NAMALWA (cell line): ENCODE results near the gene ITGA1.
"Not testable (repeated sequence)": the region's sequence is repeated elsewhere in the genome, so short reads cannot be mapped to it uniquely, and the experiment has no call there.

Experiments
- DNase-seq: peaks from one replicate; pipeline ENCODE4 v3.0.0-alpha.2; 2015; ENCODE audit warnings: low spot score

ITGA1 gene

GRCh38 chr5:52802272-52802973 lies 14.7 kb downstream of the ITGA1 start:
- DNase-seq = no peak

- no peak for DNase-seq
Observed at GRCh38 chr5:52802974-52803336, 15.2 kb downstream of the ITGA1 start.

- no peak for DNase-seq
Observed at GRCh38 chr5:52804387-52804791, 16.7 kb downstream of the ITGA1 start.

- DNase-seq = no peak
Observed at GRCh38 chr5:52804981-52805380, 17.3 kb downstream of the ITGA1 start.

GRCh38 chr5:52805615-52806014 lies 17.9 kb downstream of the ITGA1 start:
- DNase-seq = no peak

GRCh38 chr5:52807037-52807436 lies 19.3 kb downstream of the ITGA1 start:
- no peak for DNase-seq

GRCh38 chr5:52807723-52808122 lies 20.0 kb downstream of the ITGA1 start:
- no peak for DNase-seq

- no peak for DNase-seq
Observed at GRCh38 chr5:52808316-52808901, 20.7 kb downstream of the ITGA1 start.

- no peak for DNase-seq
Observed at GRCh38 chr5:52809884-52810283, 22.2 kb downstream of the ITGA1 start.

- DNase-seq = no peak
Observed at GRCh38 chr5:52810426-52810825, 22.7 kb downstream of the ITGA1 start.

GRCh38 chr5:52811067-52811749 lies 23.5 kb downstream of the ITGA1 start:
- DNase-seq = no peak

- no peak for DNase-seq
Observed at GRCh38 chr5:52814352-52815148, 26.8 kb downstream of the ITGA1 start.

GRCh38 chr5:52817818-52818217 lies 30.1 kb downstream of the ITGA1 start:
- DNase-seq = no peak

- no peak for DNase-seq
Observed at GRCh38 chr5:52818360-52818759, 30.6 kb downstream of the ITGA1 start.

GRCh38 chr5:52818807-52819206 lies 31.1 kb downstream of the ITGA1 start:
- not testable (repeated sequence) for DNase-seq

- DNase-seq = no peak
Observed at GRCh38 chr5:52821901-52822300, 34.2 kb downstream of the ITGA1 start.

- peak; percentile 7 for DNase-seq
Observed at GRCh38 chr5:52822437-52822836, 34.7 kb downstream of the ITGA1 start.

- DNase-seq = no peak
Observed at GRCh38 chr5:52824827-52825226, 37.1 kb downstream of the ITGA1 start.

GRCh38 chr5:52825826-52826225 lies 38.1 kb downstream of the ITGA1 start:
- DNase-seq = no peak

- no peak for DNase-seq
Observed at GRCh38 chr5:52827815-52828214, 40.1 kb downstream of the ITGA1 start.

GRCh38 chr5:52829664-52830063 lies 41.9 kb downstream of the ITGA1 start:
- no peak for DNase-seq

GRCh38 chr5:52830650-52831049 lies 42.9 kb downstream of the ITGA1 start:
- DNase-seq = no peak
